Panc1 (cell line): ENCODE measurements around the gene C15orf40. TPM values are rescaled to one million over a fixed set of nuclear protein-coding genes. Genes with fewer than 3 reads are reported as not detected.

Experiments used
- ATAC-seq: fragments of 200-7000 bp; cut with Tn5 transposase; 2 replicates; pipeline ENCODE4 v1.9.1; 2020; ENCODE audit warnings: mild to moderate bottlenecking, moderate library complexity
- BruUV-seq: library from RNA; stranded (reverse); fragments of 400-500 nt; replicated peaks from 2 replicates; lab custom pipeline; 2021; lab: Mats Ljungman, UMichigan
- CTCF ChIA-PET: fragments of 300-600 bp; sonication (Branson Sonifier 250); formaldehyde crosslinking; loops from one replicate; lab custom pipeline; 2022; ENCODE audit warnings: antibody characterized with exemption; lab: Charles Lee
- POLR2A ChIA-PET: fragments of 300-600 bp; sonication (Branson Sonifier 250); formaldehyde crosslinking; loops from one replicate; lab custom pipeline; 2022; ENCODE audit warnings: antibody characterized with exemption; lab: Charles Lee
- DNase-seq: peaks from one replicate; pipeline ENCODE4 v3.0.0-alpha.2; 2010; ENCODE audit warnings: low read depth, low spot score
- H3K27ac ChIP-seq: 2 replicates; pipeline ENCODE4 v1.5.1; 2011; ENCODE audit warnings: mild to moderate bottlenecking, low read length, inconsistent platforms
- H3K27me3 ChIP-seq: fragments of 200-500 bp; sonication (Bioruptor generic); 2 replicates; pipeline ENCODE4 v1.6.0; 2014; ENCODE audit warnings: low read length, inconsistent platforms; ENCODE audit not compliant: control insufficient read depth, insufficient read depth
- H3K36me3 ChIP-seq: fragments of 200-500 bp; sonication (Bioruptor generic); 2 replicates; pipeline ENCODE4 v1.5.1; 2014; ENCODE audit warnings: inconsistent platforms, mild to moderate bottlenecking, low read length, moderate library complexity; ENCODE audit not compliant: control insufficient read depth, insufficient read depth
- H3K4me1 ChIP-seq: 2 replicates; pipeline ENCODE4 v1.5.1; 2011; ENCODE audit warnings: inconsistent platforms, mild to moderate bottlenecking, low read length, moderate library complexity; ENCODE audit not compliant: control insufficient read depth, insufficient read depth
- H3K4me3 ChIP-seq, 2 experiments: 2 replicates each; pipeline ENCODE4 v1.5.1; 2011 to 2012; ENCODE audit warnings: low read depth in 2 of 2, low read length in 2 of 2, mild to moderate bottlenecking in 2 of 2, inconsistent platforms in 1 of 2, moderate library complexity in 1 of 2
- H3K9me3 ChIP-seq: fragments of 200-500 bp; sonication (Bioruptor generic); 2 replicates; pipeline ENCODE4 v1.5.1; 2014; ENCODE audit warnings: low read depth, mild to moderate bottlenecking, inconsistent platforms, low read length, moderate library complexity; ENCODE audit not compliant: control insufficient read depth, insufficient read depth
- POLR2AphosphoS5 ChIP-seq: IDR thresholded peaks from 2 replicates; pipeline ENCODE4 v1.6.1; 2012; ENCODE audit warnings: mild to moderate bottlenecking, low read depth, low read length, moderate library complexity
- SIN3A ChIP-seq: IDR thresholded peaks from 2 replicates; pipeline ENCODE4 v1.6.1; 2012; ENCODE audit warnings: low read depth, mild to moderate bottlenecking, low read length, moderate library complexity, borderline replicate concordance; ENCODE audit not compliant: insufficient read depth
- TCF7L2 ChIP-seq: IDR thresholded peaks from 2 replicates; pipeline ENCODE4 v1.6.1; 2011; ENCODE audit warnings: mild to moderate bottlenecking, low read depth, low read length, inconsistent platforms
- in situ Hi-C: cut with HindIII; loops from 2 replicates; pipeline ENCODE4 v1.10.0; 2016; ENCODE audit warnings: low sequenced_read_pairs, low pct_unique_long_range_greater_than_20kb
- intact Hi-C: fragments of 100-400 bp; cut with micrococcal nuclease; formaldehyde crosslinking; loops from one replicate; pipeline ENCODE4 v1.10.0; 2022; ENCODE audit not compliant: unreplicated experiment
- total RNA-seq: library from RNA; stranded (reverse); gene quantifications from one replicate; pipeline ENCODE4 v1.2.1, GENCODE V29; 2021; ENCODE audit not compliant: unreplicated experiment
- TF ChIP-seq, protein P1 (sequence below), 2 experiments: IDR thresholded peaks; 2 replicates each; pipeline ENCODE4 v1.6.1; 2011 to 2012; ENCODE audit warnings: low read depth in 2 of 2, control low read depth in 1 of 2, low read length in 1 of 2, mild to moderate bottlenecking in 1 of 2, moderate library complexity in 1 of 2; ENCODE audit not compliant: insufficient read depth in 1 of 2
- TF ChIP-seq, protein P2 (sequence below): fragments of 450-650 bp; IDR thresholded peaks from 2 replicates; pipeline ENCODE4 v1.5.1; 2017; ENCODE audit warnings: mild to moderate bottlenecking

C15orf40 gene
- total RNA-seq, 1 experiment from 2014 or later: 21.1 TPM

DNA sequence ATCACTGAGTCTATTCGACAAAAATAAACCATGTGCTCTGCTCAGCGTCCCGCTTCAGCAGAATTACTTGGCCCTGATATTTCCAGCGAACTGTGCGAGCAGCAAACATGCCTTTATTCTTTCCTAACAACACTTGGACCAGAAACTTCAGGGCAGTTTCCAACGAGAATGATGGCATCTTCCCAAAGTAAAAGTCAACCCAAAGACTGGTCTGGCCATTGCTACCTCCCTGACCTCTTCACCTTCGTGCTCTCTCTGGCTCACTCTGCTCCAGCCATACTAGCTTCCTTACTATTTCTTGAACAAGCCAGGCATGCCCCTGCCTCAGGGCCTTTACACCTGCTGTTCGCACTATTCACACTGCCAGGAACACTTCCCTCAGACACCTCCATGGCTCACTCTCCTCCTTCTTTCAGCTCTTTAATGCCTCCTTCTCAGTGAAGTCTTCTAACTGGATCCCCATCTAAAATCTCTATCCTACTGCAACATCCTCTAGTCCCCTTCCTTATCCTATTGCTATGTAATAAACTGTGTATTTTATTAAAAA lies 65.2 kb downstream of the C15orf40 start:
- Histone ChIP-seq H3K4me1 (peaks cover 5% of the 10 kb centered on the region), H3K27ac (no peak overlapping the region), H3K9me3 (no peaks in the 10 kb centered on the region), H3K36me3 (no peaks in the 10 kb centered on the region), H3K4me3 (no peak overlapping the region), H3K27me3 (no peaks in the 10 kb centered on the region)
- POLR2A ChIA-PET: no interaction called here
- no TSS peak for BruUV-seq
- intact Hi-C loops: no loop called here
- no peak for DNase-seq
- CTCF ChIA-PET: no interaction called here
- TF ChIP-seq, protein P1, sequence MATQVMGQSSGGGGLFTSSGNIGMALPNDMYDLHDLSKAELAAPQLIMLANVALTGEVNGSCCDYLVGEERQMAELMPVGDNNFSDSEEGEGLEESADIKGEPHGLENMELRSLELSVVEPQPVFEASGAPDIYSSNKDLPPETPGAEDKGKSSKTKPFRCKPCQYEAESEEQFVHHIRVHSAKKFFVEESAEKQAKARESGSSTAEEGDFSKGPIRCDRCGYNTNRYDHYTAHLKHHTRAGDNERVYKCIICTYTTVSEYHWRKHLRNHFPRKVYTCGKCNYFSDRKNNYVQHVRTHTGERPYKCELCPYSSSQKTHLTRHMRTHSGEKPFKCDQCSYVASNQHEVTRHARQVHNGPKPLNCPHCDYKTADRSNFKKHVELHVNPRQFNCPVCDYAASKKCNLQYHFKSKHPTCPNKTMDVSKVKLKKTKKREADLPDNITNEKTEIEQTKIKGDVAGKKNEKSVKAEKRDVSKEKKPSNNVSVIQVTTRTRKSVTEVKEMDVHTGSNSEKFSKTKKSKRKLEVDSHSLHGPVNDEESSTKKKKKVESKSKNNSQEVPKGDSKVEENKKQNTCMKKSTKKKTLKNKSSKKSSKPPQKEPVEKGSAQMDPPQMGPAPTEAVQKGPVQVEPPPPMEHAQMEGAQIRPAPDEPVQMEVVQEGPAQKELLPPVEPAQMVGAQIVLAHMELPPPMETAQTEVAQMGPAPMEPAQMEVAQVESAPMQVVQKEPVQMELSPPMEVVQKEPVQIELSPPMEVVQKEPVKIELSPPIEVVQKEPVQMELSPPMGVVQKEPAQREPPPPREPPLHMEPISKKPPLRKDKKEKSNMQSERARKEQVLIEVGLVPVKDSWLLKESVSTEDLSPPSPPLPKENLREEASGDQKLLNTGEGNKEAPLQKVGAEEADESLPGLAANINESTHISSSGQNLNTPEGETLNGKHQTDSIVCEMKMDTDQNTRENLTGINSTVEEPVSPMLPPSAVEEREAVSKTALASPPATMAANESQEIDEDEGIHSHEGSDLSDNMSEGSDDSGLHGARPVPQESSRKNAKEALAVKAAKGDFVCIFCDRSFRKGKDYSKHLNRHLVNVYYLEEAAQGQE (IDR thresholded peaks at IDR 0.05; ENCODE audit: insufficient read depth in 1 of 2, low read depth in 2 of 2, low read length in 1 of 2): no peak
- TF ChIP-seq TCF7L2: no peak
- TF ChIP-seq, protein P2, sequence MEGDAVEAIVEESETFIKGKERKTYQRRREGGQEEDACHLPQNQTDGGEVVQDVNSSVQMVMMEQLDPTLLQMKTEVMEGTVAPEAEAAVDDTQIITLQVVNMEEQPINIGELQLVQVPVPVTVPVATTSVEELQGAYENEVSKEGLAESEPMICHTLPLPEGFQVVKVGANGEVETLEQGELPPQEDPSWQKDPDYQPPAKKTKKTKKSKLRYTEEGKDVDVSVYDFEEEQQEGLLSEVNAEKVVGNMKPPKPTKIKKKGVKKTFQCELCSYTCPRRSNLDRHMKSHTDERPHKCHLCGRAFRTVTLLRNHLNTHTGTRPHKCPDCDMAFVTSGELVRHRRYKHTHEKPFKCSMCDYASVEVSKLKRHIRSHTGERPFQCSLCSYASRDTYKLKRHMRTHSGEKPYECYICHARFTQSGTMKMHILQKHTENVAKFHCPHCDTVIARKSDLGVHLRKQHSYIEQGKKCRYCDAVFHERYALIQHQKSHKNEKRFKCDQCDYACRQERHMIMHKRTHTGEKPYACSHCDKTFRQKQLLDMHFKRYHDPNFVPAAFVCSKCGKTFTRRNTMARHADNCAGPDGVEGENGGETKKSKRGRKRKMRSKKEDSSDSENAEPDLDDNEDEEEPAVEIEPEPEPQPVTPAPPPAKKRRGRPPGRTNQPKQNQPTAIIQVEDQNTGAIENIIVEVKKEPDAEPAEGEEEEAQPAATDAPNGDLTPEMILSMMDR: no peak
- no peak for TF ChIP-seq POLR2AphosphoS5
- TF ChIP-seq SIN3A: no peak
- in situ Hi-C loops: no loop called here
- ATAC-seq: no peak

DNA sequence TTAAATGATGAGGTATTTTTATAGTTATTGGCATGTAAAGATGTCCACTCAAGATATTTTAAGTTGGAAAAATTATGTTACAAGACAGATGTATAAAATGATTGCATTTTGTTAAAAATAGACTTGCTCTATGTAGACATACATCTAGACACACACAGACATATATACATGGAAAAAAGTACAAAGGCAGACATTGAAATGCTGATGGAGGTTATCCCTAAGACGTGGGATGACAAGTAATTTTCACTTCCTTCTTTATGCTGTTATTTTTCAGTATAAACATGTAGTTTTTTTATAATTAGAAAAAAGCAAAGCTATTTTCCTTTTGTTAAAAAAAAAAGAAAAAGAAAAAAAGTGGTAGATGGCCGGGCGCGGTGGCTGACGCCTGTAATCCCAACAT lies 66.1 kb downstream of the C15orf40 start:
- Histone ChIP-seq H3K4me1 (no peaks in the 10 kb centered on the region), H3K36me3 (no peaks in the 10 kb centered on the region), H3K27ac (no peak overlapping the region), H3K27me3 (no peaks in the 10 kb centered on the region), H3K9me3 (no peaks in the 10 kb centered on the region), H3K4me3 (no peak overlapping the region)
- CTCF ChIA-PET: no interaction called here
- intact Hi-C loops (no loop called here), in situ Hi-C loops (no loop called here)
- ATAC-seq (no peak), DNase-seq (no peak)
- TF ChIP-seq SIN3A (no peak), TCF7L2 (no peak), POLR2AphosphoS5 (no peak)
- TF ChIP-seq, protein P2: no peak
- TF ChIP-seq, protein P1 (IDR thresholded peaks at IDR 0.05; ENCODE audit: insufficient read depth in 1 of 2, low read depth in 2 of 2, low read length in 1 of 2): no peak
- BruUV-seq: no TSS peak
- POLR2A ChIA-PET: interaction anchor here (0.6 kb wide), 1 partner anchor 10 kb away, joined by 5 read pairs; no protein-coding TSS in a partner anchor
